GM18511 (cell line): ENCODE measurements around the gene RBSN.

ENCODE experiments used
- ATAC-seq: cut with Tn5 transposase; IDR thresholded peaks from one replicate; pipeline ENCODE4 v1.9.1; 2021; ENCODE audit warnings: mild to moderate bottlenecking, moderate library complexity; ENCODE audit not compliant: unreplicated experiment

The RBSN gene

DNA sequence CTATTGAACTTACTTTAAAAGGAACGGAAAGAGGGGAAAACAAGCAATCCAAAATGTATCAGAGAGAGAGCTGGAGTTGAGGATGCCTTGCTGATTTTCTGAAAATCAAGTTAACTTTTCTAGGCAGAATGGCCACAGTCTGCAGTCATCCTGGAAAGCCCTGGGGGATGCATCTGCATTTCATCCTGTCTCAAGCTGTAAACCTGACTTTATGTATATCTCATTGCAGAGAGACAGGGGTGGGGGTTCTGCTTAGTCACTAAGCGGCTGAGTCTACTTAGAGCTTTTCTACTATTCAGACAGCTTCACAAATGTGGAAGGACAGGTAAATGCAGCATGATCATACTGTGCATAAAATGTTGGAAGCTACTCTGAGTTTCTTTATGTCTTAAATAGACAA is 75.2 kb downstream of the RBSN start:
- ATAC-seq, result no peak

DNA sequence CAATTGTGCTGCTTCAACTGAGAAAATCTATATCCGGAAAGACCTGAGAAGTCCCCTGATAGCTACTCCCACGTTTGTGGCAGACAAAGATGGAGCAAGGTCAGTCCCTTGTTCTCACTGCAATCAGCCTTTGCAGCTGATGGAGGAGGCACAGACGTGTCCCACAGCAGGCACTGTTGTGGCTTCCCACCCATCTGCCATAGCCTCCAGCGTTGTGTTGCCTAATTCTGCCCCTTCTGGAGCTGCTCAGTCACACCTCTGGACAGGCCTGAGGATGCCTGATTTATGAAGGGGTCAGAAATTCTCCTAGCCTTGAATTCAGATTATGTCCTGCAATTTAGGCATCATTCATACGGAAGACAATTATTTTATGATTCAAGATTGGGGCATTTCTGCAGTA is 75.7 kb downstream of the RBSN start:
- ATAC-seq, result no peak
